Spinal cord (tissue), 10 donors: ENCODE measurements around the gene PPP1R13B. TPM values are rescaled to one million over a fixed set of nuclear protein-coding genes. Genes with fewer than 3 reads are reported as not detected.
A peak's percentile ranks its signal among the peaks of the same experiment; 100 is the strongest.
"Not testable (repeated sequence)": the region's sequence is repeated elsewhere in the genome, so short reads cannot be mapped to it uniquely, and the experiment has no call there.

Source experiments
- DNase-seq, 6 donors: peaks; one replicate each; pipeline versions ENCODE4 v3.0.0 to v3.0.0-alpha.2; 2013 to 2015; ENCODE audit warnings: low spot score in 6 of 6, low read depth in 4 of 6
- H3K27ac ChIP-seq: one replicate; pipeline ENCODE4 v1.5.1; 2013; ENCODE audit warnings: low read depth, low read length, control low read depth
- H3K27me3 ChIP-seq: one replicate; pipeline ENCODE4 v1.6.1; 2013; ENCODE audit warnings: low read length; ENCODE audit not compliant: control insufficient read depth, insufficient read depth
- H3K36me3 ChIP-seq: one replicate; pipeline ENCODE4 v1.6.1; 2013; ENCODE audit warnings: low read length; ENCODE audit not compliant: control insufficient read depth, insufficient read depth
- H3K4me1 ChIP-seq: one replicate; pipeline ENCODE4 v1.6.1; 2013; ENCODE audit warnings: low read length; ENCODE audit not compliant: control insufficient read depth, insufficient read depth
- H3K4me3 ChIP-seq: one replicate; pipeline ENCODE4 v1.5.1; 2013; ENCODE audit warnings: low read depth, low read length, control low read depth
- H3K9me3 ChIP-seq: one replicate; pipeline ENCODE4 v1.6.1; 2013; ENCODE audit warnings: low read length; ENCODE audit not compliant: control insufficient read depth, insufficient read depth
- WGBS: methylation state at CpG from one replicate; pipeline ENCODE4 v1.1.5; 2013; ENCODE audit warnings: missing lambda C conversion rate; ENCODE audit not compliant: insufficient coverage; 5-methylcytosine and 5-hydroxymethylcytosine counted together
- polyA plus RNA-seq, 2 donors: library from polyadenylated mRNA; unstranded; fragments of 120-200 nt; gene quantifications; one replicate each; pipeline ENCODE4 v1.2.1, GENCODE V29; 2013; ENCODE audit not compliant: insufficient read length in 2 of 2
- total RNA-seq, 2 donors: library from RNA; depleted of rRNA in 1 of 2; stranded (reverse); fragments of 120-200 nt in 1 of 2; fragments of >200 nt in 1 of 2; gene quantifications; one replicate each; pipeline versions ENCODE4 v1.2.3 to v1.2.4, GENCODE V29; 2013 to 2014
- donor health status: healthy.

Gene PPP1R13B
- total and polyA plus RNA-seq, 4 donors, result 16.6 to 46.3 (median 26.5) TPM

- H3K9me3 ChIP-seq, result no peaks in the 10 kb centered on the region
- H3K27me3 ChIP-seq, result no peaks in the 10 kb centered on the region
- 92% methylated on average over 10 of the region's 13 CpGs for WGBS
- H3K36me3 ChIP-seq, result no peaks in the 10 kb centered on the region
- no peak overlapping the region for H3K27ac ChIP-seq
- no peak overlapping the region for H3K4me3 ChIP-seq
- no peak for DNase-seq
- H3K4me1 ChIP-seq, result peaks cover 26% of the 10 kb centered on the region
These were observed 6.8 kb upstream of the PPP1R13B start for GRCh38 chr14:103854017-103854808.

- no peak overlapping the region for H3K4me3 ChIP-seq
- H3K27ac ChIP-seq, result no peak overlapping the region
These were observed 1.9 kb upstream of the PPP1R13B start for GRCh38 chr14:103849151-103849886.

GRCh38 chr14:103848175-103849077, 1.1 kb upstream of the PPP1R13B start:
- peaks cover 19% of the 10 kb centered on the region for H3K27me3 ChIP-seq
- WGBS, result 14% methylated on average over 55 of the region's 57 CpGs
- H3K4me3 ChIP-seq, result peak overlapping the region; percentile 35
- no peak overlapping the region for H3K27ac ChIP-seq
- no peaks in the 10 kb centered on the region for H3K9me3 ChIP-seq
- H3K4me1 ChIP-seq, result peaks cover 13% of the 10 kb centered on the region
- peak in 1 of 6 donors; percentile 36 for DNase-seq
- H3K36me3 ChIP-seq, result peaks cover 4% of the 10 kb centered on the region

More at GRCh38 chr14:103849151-103849886, 1.9 kb upstream of the PPP1R13B start:
- no peaks in the 10 kb centered on the region for H3K36me3 ChIP-seq
- WGBS, result 86% methylated on average over 10 of the region's 13 CpGs
- peaks cover 19% of the 10 kb centered on the region for H3K27me3 ChIP-seq
- peaks cover 13% of the 10 kb centered on the region for H3K4me1 ChIP-seq
- DNase-seq, result no peak
- no peaks in the 10 kb centered on the region for H3K9me3 ChIP-seq

GRCh38 chr14:103846543-103847450, 578 bp downstream of the PPP1R13B start:
- H3K27ac ChIP-seq, result no peak overlapping the region
- peak in 3 of 6 donors; percentile 12 to 64 (median 59) for DNase-seq
- peaks cover 4% of the 10 kb centered on the region for H3K36me3 ChIP-seq
- peaks cover 13% of the 10 kb centered on the region for H3K4me1 ChIP-seq
- peak overlapping the region; percentile 62 for H3K4me3 ChIP-seq
- under 1% methylated on average over 92 of the region's 95 CpGs for WGBS
- peaks cover 19% of the 10 kb centered on the region for H3K27me3 ChIP-seq
- H3K9me3 ChIP-seq, result no peaks in the 10 kb centered on the region

- Histone ChIP-seq H3K36me3 (peaks cover 4% of the 10 kb centered on the region), H3K9me3 (no peaks in the 10 kb centered on the region), H3K27ac (no peak overlapping the region), H3K27me3 (peaks cover 19% of the 10 kb centered on the region), H3K4me3 (peak overlapping the region; percentile 62), H3K4me1 (peaks cover 13% of the 10 kb centered on the region)
- 12% methylated on average over 4 of the region's 8 CpGs for WGBS
- DNase-seq, result peak in 2 of 6 donors; percentile 12 to 31
These were observed 1.3 kb downstream of the PPP1R13B start for GRCh38 chr14:103846097-103846496.

GRCh38 chr14:103845327-103845726, 2.0 kb downstream of the PPP1R13B start:
- Histone ChIP-seq H3K4me3 (no peak overlapping the region), H3K9me3 (no peaks in the 10 kb centered on the region), H3K36me3 (peaks cover 4% of the 10 kb centered on the region), H3K27ac (no peak overlapping the region), H3K4me1 (peaks cover 13% of the 10 kb centered on the region), H3K27me3 (peaks cover 19% of the 10 kb centered on the region)
- no peak for DNase-seq
- no CpG with 5 or more reads among the region's 5 CpGs for WGBS

GRCh38 chr14:103841265-103841664, 6.1 kb downstream of the PPP1R13B start:
- H3K4me3 ChIP-seq, H3K27ac ChIP-seq, H3K4me1 ChIP-seq, H3K36me3 ChIP-seq, H3K9me3 ChIP-seq, DNase-seq: not testable (repeated sequence)
- H3K27me3 ChIP-seq, result peaks cover 14% of the 10 kb centered on the region
- 91% methylated on average over 10 of the region's 12 CpGs for WGBS

GRCh38 chr14:103840014-103840413, 7.4 kb downstream of the PPP1R13B start:
- Histone ChIP-seq H3K4me3 (no peak overlapping the region), H3K27me3 (peaks cover 1% of the 10 kb centered on the region), H3K4me1 (no peaks in the 10 kb centered on the region), H3K27ac (no peak overlapping the region), H3K36me3 (peaks cover 4% of the 10 kb centered on the region), H3K9me3 (no peaks in the 10 kb centered on the region)
- DNase-seq, result peak in 1 of 6 donors; percentile 64
- WGBS, result no CpG with 5 or more reads among the region's 2 CpGs
